ENCODE measurements around the gene FUT7.
A peak's percentile ranks its signal among the peaks of the same experiment; 100 is the strongest.
"Not testable (repeated sequence)": the region's sequence is repeated elsewhere in the genome, so short reads cannot be mapped to it uniquely, and the experiment has no call there.

FUT7 gene

DNA sequence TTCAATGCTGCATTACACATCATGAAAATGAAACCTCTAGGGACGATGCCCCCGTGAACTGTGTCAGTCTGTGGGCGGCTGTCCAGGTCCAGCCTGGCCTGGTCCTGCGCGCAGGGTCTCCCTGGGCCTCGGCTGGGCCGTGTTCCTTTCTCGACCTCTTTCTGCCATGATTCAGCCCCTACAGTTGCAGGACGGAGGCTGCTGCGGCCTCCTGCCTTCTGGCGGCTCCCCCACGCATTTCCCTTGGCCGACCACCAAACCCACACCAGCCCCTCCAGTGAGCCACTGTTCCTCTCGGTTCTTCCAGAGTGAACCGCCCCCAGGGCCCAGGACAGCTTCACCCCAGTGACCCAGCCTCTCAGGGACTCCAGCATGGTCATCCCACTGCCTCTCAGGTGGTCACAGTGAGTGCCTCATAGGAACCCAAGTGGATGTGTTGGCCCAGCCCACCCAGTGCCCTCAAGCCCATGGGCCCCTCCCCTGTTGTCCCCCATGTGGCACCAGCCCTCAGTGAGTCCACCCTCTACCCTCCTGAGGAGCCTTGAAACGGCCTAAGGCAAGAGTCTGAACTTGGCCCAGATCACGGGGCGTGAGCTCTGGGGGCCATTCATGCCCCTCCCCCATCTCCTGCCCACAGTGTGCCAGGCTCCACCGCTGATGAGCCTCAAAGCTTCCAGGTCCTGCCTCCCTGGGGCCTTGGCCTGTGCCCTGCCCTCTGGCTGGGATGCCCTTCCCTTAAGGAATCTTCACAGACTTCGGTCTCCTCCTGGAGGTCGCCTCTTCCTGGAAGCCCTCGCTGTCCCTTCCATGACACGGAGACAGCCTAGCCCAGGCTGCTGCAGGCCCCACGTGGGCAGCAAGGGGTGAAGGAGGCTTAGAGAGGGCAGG lies 25.5 kb downstream of the FUT7 start:
- TF ChIP-seq, protein P1, sequence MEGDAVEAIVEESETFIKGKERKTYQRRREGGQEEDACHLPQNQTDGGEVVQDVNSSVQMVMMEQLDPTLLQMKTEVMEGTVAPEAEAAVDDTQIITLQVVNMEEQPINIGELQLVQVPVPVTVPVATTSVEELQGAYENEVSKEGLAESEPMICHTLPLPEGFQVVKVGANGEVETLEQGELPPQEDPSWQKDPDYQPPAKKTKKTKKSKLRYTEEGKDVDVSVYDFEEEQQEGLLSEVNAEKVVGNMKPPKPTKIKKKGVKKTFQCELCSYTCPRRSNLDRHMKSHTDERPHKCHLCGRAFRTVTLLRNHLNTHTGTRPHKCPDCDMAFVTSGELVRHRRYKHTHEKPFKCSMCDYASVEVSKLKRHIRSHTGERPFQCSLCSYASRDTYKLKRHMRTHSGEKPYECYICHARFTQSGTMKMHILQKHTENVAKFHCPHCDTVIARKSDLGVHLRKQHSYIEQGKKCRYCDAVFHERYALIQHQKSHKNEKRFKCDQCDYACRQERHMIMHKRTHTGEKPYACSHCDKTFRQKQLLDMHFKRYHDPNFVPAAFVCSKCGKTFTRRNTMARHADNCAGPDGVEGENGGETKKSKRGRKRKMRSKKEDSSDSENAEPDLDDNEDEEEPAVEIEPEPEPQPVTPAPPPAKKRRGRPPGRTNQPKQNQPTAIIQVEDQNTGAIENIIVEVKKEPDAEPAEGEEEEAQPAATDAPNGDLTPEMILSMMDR (IDR thresholded peaks at IDR 0.05): no peak
- Histone ChIP-seq H3K27ac (no peak overlapping the region), H3K4me3 (no peak overlapping the region)
- DNase-seq (ENCODE audit: low spot score): no peak

DNA sequence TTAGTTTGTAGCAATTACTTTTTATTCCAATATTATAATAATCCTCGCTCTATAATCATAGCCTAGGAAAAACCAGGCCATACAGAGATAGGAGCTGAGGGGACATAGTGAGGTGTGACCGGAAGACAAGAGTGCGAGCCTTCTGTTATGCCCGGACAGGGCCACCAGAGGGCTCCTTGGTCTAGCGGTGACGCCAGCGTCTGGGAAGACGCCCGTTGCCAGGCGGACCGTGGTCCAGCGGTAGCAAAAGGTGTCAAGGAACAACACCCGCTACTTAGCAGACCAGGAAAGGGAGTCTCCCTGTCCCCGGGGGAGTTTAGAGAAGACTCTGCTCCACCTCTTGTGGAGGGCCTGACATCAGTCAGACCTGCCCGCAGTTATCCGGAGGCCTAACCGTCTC lies 27.6 kb downstream of the FUT7 start:
- not testable (repeated sequence) for H3K4me3 ChIP-seq; DNase-seq (ENCODE audit: low spot score); H3K27ac ChIP-seq

DNA sequence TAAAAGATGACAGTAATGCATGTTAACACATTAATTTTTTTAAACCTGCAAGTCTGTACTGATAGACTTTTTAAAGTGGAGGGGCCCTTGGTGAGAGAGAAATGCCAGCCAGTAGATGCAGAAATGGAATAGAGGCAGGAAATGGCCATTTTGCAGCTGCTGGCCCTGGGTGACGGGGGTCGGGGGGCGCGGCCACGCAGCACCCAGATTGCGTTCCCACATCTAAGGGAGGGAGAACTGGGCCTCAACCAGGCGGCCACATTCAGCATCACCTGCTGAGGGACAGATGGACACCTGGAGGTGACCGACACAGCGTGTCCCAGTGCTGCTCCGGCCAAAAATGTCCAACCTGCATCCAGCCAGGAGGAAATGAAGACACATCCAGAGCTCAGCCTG lies 29.2 kb downstream of the FUT7 start:
- no peak overlapping the region for H3K27ac ChIP-seq
- no peak overlapping the region for H3K4me3 ChIP-seq
- TF ChIP-seq, protein P1 (IDR thresholded peaks at IDR 0.05): no peak
- DNase-seq (ENCODE audit: low spot score): no peak

DNA sequence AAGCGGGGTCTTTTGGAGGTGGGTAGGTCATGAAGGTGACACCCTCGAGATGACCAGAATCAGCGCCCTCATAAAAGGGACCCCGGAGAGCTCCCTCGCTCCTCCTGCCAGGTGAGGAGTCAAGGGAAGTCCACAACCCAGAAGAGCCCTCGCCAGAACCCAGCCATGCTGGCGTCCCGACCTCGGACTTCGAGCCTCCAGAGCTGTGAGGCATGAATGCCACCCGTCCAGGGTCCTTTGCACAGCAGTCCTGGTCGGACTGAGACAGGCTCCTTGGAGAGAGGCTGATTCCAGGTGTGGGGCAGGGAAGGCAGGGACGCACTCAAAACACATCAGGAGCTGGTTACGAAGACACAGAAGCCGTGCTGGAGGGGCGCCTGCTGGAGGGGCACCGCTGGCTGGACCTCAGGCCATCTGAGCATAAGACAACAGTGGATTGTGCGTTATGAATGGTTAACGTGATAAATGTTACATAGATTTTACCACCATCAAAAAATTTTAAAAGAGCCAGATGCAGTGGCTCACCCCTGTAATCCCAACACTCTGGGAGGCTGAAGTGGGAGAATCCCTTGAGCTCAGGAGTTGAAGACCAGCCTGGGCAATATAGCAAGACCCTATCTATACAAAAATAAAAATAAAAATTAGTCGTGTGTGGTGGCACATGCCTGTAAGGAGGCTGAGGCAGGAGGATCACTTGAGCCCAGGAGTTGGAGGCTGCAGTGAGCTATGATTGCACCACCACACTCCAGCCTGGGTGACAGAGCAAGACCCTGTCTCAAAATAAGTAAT lies 29.8 kb downstream of the FUT7 start:
- DNase-seq (ENCODE audit: low spot score): no peak
- TF ChIP-seq, protein P1 (IDR thresholded peaks at IDR 0.05): no peak
- no peak overlapping the region for H3K4me3 ChIP-seq
- H3K27ac ChIP-seq: no peak overlapping the region

DNA sequence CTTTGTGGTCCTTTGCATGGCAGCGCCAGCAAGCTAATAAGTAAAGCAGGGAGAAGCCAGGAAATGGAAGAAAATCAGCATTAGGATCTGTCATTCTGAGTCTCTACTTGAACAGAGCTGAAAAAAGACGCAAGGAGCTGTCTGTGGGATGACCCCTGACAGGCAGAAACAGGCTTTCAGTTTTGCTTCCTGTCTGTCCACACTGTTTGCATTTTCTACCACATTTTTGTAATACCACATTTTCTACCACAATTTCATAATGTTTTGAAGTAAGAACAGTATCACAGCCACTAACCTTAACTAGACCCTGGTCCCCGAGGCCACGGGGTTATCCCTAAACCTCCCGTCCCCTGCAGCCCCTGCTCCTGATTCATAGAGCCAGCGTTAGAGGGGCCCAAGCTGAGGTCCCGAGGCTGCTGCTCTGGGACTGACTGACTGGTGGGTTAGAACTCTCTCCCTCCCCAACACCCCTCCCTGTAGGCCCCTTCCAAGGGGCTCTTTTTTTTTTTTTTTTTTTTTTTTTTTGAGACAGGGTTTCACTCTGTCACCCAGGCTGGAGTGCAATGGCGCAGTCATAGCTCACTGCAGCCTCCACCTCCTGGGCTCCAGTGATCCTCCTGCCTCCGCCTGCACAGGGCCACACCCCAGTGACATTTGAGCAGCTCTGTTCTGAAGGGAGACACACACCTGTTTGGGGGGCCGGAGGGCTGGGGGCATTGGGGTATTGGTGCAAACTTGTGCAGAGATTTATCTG lies 31.5 kb downstream of the FUT7 start:
- H3K4me3 ChIP-seq: no peak overlapping the region
- TF ChIP-seq, protein P1 (IDR thresholded peaks at IDR 0.05): no peak
- no peak for DNase-seq (ENCODE audit: low spot score)
- H3K27ac ChIP-seq: no peak overlapping the region

DNA sequence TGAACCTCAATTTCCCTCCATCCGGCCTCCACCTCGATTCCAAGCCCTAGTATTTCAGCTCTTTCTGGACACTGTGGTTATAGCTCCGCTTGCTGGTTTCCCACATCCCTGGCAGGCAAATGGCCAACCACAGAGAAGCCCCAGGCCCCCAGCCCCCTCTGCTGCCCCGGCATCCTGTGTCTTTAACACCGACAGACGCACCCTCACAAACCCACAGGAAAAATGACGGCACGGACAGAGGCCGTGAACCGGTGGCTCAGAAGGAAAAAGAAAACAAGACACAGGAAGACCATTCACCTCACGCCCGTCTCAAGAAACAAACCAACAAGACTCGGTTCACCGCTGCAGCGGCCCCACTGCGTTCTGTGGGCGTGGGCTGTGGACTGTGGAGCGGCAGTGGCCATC lies 34.1 kb downstream of the FUT7 start:
- DNase-seq (ENCODE audit: low spot score): no peak
- Histone ChIP-seq H3K4me3 (no peak overlapping the region), H3K27ac (no peak overlapping the region)
- TF ChIP-seq, protein P1 (IDR thresholded peaks at IDR 0.05): no peak

DNA sequence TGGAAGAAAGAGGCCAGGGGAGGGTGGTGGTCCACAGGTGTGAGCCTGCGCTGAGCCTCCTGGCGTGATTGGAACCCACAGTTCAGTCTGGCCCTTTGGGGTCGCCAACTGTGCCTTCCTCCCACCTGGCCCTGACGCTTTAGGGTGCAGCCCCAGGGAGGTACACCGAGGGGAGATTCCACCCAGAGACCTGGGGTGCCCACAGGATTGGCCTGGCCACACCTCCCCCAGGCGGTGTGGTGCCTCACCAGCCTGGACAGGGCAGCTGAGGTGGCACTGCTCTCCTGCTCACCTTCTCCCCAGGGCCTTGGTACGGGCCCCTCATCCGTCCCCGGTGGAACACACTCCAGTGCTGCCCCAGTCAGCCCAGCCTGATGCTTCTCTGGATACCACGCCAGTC lies 34.5 kb downstream of the FUT7 start:
- DNase-seq (ENCODE audit: low spot score): no peak
- TF ChIP-seq, protein P1 (IDR thresholded peaks at IDR 0.05): no peak
- H3K27ac ChIP-seq: peak overlapping the region in 1 of 2 donors; percentile 60
- no peak overlapping the region for H3K4me3 ChIP-seq
